Measurements from ENCODE around the gene CCNT1. TPM values are rescaled to one million over a fixed set of nuclear protein-coding genes. Genes with fewer than 3 reads are reported as not detected.
"Not testable (repeated sequence)": the region's sequence is repeated elsewhere in the genome, so short reads cannot be mapped to it uniquely, and the experiment has no call there.

Gene CCNT1
- total RNA-seq, 1 donor, result 25.0 TPM

DNA sequence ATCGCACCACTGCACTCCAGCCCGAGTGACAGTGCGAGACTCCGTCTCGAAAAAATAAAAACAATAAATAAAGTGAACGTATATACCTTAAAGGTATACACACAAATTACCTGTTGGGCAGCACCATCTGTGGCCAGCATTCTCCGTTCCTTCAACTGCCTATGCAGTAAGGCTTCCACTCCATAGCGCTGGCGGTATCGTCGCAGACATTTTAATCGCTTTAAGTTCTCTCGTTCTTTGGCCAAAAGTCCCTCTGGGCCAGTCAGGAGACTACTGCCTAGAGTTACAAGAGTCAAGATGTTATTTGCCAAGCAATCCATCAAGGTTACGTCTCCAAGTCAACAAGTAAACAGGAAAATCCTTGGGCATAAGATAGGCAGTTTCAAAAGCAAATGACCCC, 47.5 kb downstream of the CCNT1 start:
- DNase-seq (ENCODE audit: insufficient read length, low spot score, missing footprints), result no peak
- Histone ChIP-seq H3K79me2 (ENCODE audit: insufficient read depth, low read length) (peaks cover 35% of the 10 kb centered on the region), H4K20me1 (ENCODE audit: insufficient read depth, low read length) (peaks cover 18% of the 10 kb centered on the region), H2AFZ (ENCODE audit: low read length) (no peak overlapping the region), H3K27ac (ENCODE audit: low read depth, low read length) (no peak overlapping the region), H3K4me2 (ENCODE audit: insufficient read depth, low read length) (no peak overlapping the region), H3K4me1 (ENCODE audit: insufficient read depth, low read length) (peaks cover 6% of the 10 kb centered on the region), H3K9me3 (ENCODE audit: low read depth, low read length) (no peaks in the 10 kb centered on the region), H3K4me3 (ENCODE audit: insufficient read depth, low read length) (no peak overlapping the region), H3K36me3 (ENCODE audit: insufficient read depth, low read length) (peaks cover 80% of the 10 kb centered on the region), H3K27me3 (ENCODE audit: insufficient read depth, low read length) (no peaks in the 10 kb centered on the region)
- no peak for TF ChIP-seq CTCF (IDR thresholded peaks at IDR 0.05; ENCODE audit: extremely low read depth, low read depth, low read length)

GRCh38 chr12:48659863-48660262, 56.6 kb downstream of the CCNT1 start:
- H3K4me2 ChIP-seq (ENCODE audit: insufficient read depth, low read length), result no peak overlapping the region
- no peak for TF ChIP-seq CTCF (IDR thresholded peaks at IDR 0.05; ENCODE audit: extremely low read depth, low read depth, low read length)
- H3K27me3 ChIP-seq (ENCODE audit: insufficient read depth, low read length), result no peaks in the 10 kb centered on the region
- no peak overlapping the region for H2AFZ ChIP-seq (ENCODE audit: low read length)
- H3K27ac ChIP-seq (ENCODE audit: low read depth, low read length), result no peak overlapping the region
- peaks cover 70% of the 10 kb centered on the region for H3K36me3 ChIP-seq (ENCODE audit: insufficient read depth, low read length)
- DNase-seq (ENCODE audit: insufficient read length, low spot score, missing footprints), result no peak
- no peaks in the 10 kb centered on the region for H3K9me3 ChIP-seq (ENCODE audit: low read depth, low read length)
- no peak overlapping the region for H3K4me3 ChIP-seq (ENCODE audit: insufficient read depth, low read length)
- H4K20me1 ChIP-seq (ENCODE audit: insufficient read depth, low read length), result peaks cover 7% of the 10 kb centered on the region
- peaks cover 3% of the 10 kb centered on the region for H3K79me2 ChIP-seq (ENCODE audit: insufficient read depth, low read length)
- H3K4me1 ChIP-seq (ENCODE audit: insufficient read depth, low read length), result no peaks in the 10 kb centered on the region

DNA sequence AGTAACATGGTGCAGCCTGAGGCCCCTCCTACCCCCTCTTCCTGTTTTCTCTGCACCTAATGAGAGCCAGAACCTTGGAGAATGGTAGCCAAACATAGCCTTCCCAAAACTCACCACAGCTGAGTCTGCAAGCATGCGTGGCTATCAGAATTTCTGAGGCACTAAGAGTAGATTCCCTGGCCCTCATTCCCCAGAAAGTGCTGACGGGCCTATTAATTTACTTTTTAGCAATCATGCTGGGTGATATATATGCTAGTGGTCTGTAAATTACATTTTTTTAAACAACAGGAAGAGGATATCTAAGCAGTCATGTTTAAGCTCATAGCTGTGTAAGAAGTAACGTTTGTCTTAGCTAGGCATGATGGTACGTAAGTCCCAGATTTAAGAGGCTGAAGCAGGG, 64.8 kb downstream of the CCNT1 start:
- Histone ChIP-seq H3K4me3 (ENCODE audit: insufficient read depth, low read length) (no peak overlapping the region), H3K36me3 (ENCODE audit: insufficient read depth, low read length) (peaks cover 68% of the 10 kb centered on the region), H3K4me2 (ENCODE audit: insufficient read depth, low read length) (no peak overlapping the region), H3K27ac (ENCODE audit: low read depth, low read length) (no peak overlapping the region), H3K4me1 (ENCODE audit: insufficient read depth, low read length) (no peaks in the 10 kb centered on the region), H2AFZ (ENCODE audit: low read length) (no peak overlapping the region), H3K27me3 (ENCODE audit: insufficient read depth, low read length) (no peaks in the 10 kb centered on the region), H3K79me2 (ENCODE audit: insufficient read depth, low read length) (no peaks in the 10 kb centered on the region), H4K20me1 (ENCODE audit: insufficient read depth, low read length) (peaks cover 7% of the 10 kb centered on the region), H3K9me3 (ENCODE audit: low read depth, low read length) (no peaks in the 10 kb centered on the region)
- DNase-seq (ENCODE audit: insufficient read length, low spot score, missing footprints), result no peak
- no peak for TF ChIP-seq CTCF (IDR thresholded peaks at IDR 0.05; ENCODE audit: extremely low read depth, low read depth, low read length)

DNA sequence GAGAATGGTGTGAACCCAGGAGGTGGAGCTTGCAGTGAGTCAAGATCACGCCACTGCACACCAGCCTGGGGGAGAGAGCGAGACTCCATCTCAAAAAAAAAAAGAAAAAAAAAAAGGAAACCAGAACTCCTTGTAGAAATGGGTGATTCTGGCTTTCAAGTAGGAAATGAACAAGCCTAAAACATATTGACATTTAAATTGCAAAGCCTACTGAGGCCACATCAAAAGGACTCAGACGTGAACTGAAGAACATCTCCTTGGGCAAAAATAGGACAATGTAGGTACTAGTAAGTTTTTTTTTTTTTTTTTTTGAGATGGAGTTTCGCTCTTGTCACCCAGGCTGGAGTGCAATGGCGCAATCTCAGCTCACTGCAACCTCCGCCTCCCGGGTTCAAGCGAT, 71.2 kb downstream of the CCNT1 start:
- H3K4me3 ChIP-seq (ENCODE audit: insufficient read depth, low read length); H3K9me3 ChIP-seq (ENCODE audit: low read depth, low read length); H3K27ac ChIP-seq (ENCODE audit: low read depth, low read length); DNase-seq (ENCODE audit: insufficient read length, low spot score, missing footprints); H3K4me2 ChIP-seq (ENCODE audit: insufficient read depth, low read length); H3K4me1 ChIP-seq (ENCODE audit: insufficient read depth, low read length); H3K27me3 ChIP-seq (ENCODE audit: insufficient read depth, low read length); H3K79me2 ChIP-seq (ENCODE audit: insufficient read depth, low read length); H2AFZ ChIP-seq (ENCODE audit: low read length); H4K20me1 ChIP-seq (ENCODE audit: insufficient read depth, low read length): not testable (repeated sequence)
- H3K36me3 ChIP-seq (ENCODE audit: insufficient read depth, low read length), result peaks cover 19% of the 10 kb centered on the region

All from osteoblast (primary cell).